HCT116 (cell line): ENCODE results near the gene ITPR1. TPM values are rescaled to one million over a fixed set of nuclear protein-coding genes. Genes with fewer than 3 reads are reported as not detected.

Source experiments
- ATAC-seq: fragments of 200-7000 bp; cut with Tn5 transposase; 2 replicates; pipeline ENCODE4 v1.9.1; 2020; ENCODE audit warnings: mild to moderate bottlenecking, moderate library complexity
- BruUV-seq: library from RNA; stranded (reverse); fragments of 400-500 nt; replicated peaks from 2 replicates; lab custom pipeline; 2021; lab: Mats Ljungman, UMichigan
- CTCF ChIA-PET: fragments of 300-600 bp; sonication (Branson Sonifier 250); formaldehyde crosslinking; loops from one replicate; lab custom pipeline; 2021; ENCODE audit warnings: antibody characterized with exemption; lab: Charles Lee
- POLR2A ChIA-PET: fragments of 300-600, 350-600 bp; sonication (Branson Sonifier 250); formaldehyde crosslinking; loops from one replicate; lab custom pipeline; 2021; ENCODE audit warnings: antibody characterized with exemption; lab: Charles Lee
- RAD21 ChIA-PET, 2 experiments: fragments of 300-600 bp; sonication (Branson Sonifier 250); formaldehyde crosslinking; loops; one replicate each; lab custom pipeline; 2023; ENCODE audit warnings: low total read pairs in 2 of 2; ENCODE audit not compliant: uncharacterized antibody in 2 of 2, unreplicated experiment in 2 of 2, low non-redundant PET in 1 of 2; lab: Charles Lee
- DNase-seq: peaks from one replicate; pipeline ENCODE4 v3.0.0-alpha.2; 2010; ENCODE audit warnings: low read depth, low spot score
- H2AFZ ChIP-seq: fragments of 200-600 bp; shearing (Covaris generic), sonication (generic); 2 replicates; pipeline ENCODE4 v1.6.1; 2017; ENCODE audit warnings: low read depth, mixed run types, mixed read lengths, antibody characterized with exemption, low read length; ENCODE audit not compliant: poor library complexity, severe bottlenecking
- H3K27ac ChIP-seq: 2 replicates; pipeline ENCODE4 v1.5.1; 2012; ENCODE audit warnings: low read depth, low read length
- H3K27me3 ChIP-seq: fragments of 200-600 bp; sonication (generic); 2 replicates; pipeline ENCODE4 v1.6.1; 2016; ENCODE audit warnings: mixed run types, low read length, mixed read lengths; ENCODE audit not compliant: insufficient read depth
- H3K36me3 ChIP-seq, 2 experiments: fragments of 200-500 bp in 1 of 2; fragments of 200-600 bp in 1 of 2; sonication (Bioruptor generic) in 1 of 2; sonication (generic) in 1 of 2; 2 replicates each; pipeline versions ENCODE4 v1.5.1 to v1.6.1; 2014 to 2016; ENCODE audit warnings: low read length in 2 of 2, inconsistent platforms in 1 of 2, mixed read lengths in 1 of 2, mixed run types in 1 of 2; ENCODE audit not compliant: insufficient read depth in 2 of 2, control insufficient read depth in 1 of 2
- H3K4me1 ChIP-seq, 2 experiments: fragments of 200-600 bp in 1 of 2; sonication (generic) in 1 of 2; 2 replicates each; pipeline versions ENCODE4 v1.5.1 to v1.6.1; 2012 to 2017; ENCODE audit warnings: low read length in 2 of 2, inconsistent platforms in 1 of 2, mild to moderate bottlenecking in 1 of 2, mixed read lengths in 1 of 2, mixed run types in 1 of 2, moderate library complexity in 1 of 2; ENCODE audit not compliant: insufficient read depth in 2 of 2, control insufficient read depth in 1 of 2
- H3K4me2 ChIP-seq: fragments of 200-600 bp; sonication (generic); 2 replicates; pipeline ENCODE4 v1.6.1; 2017; ENCODE audit warnings: mixed run types, low read length, mixed read lengths
- H3K4me3 ChIP-seq, 2 experiments: fragments of 200-600 bp in 1 of 2; sonication (generic) in 1 of 2; replicated peaks in 1 of 2; 2 replicates each; pipeline ENCODE4 v1.5.1; 2011 to 2016; ENCODE audit warnings: low read length in 2 of 2, control low read depth in 1 of 2, low read depth in 1 of 2, mild to moderate bottlenecking in 1 of 2, mixed read lengths in 1 of 2, mixed run types in 1 of 2
- H3K79me2 ChIP-seq: fragments of 200-600 bp; sonication (generic); 2 replicates; pipeline ENCODE4 v1.6.1; 2017; ENCODE audit warnings: mild to moderate bottlenecking, mixed run types, low read length, moderate library complexity, mixed read lengths; ENCODE audit not compliant: insufficient read depth
- H3K9ac ChIP-seq: fragments of 200-600 bp; sonication (generic); 2 replicates; pipeline ENCODE4 v1.6.1; 2016; ENCODE audit warnings: low read length, mixed read lengths
- H3K9me2 ChIP-seq: fragments of 200-600 bp; sonication (generic), shearing (Covaris generic); 2 replicates; pipeline ENCODE4 v1.6.1; 2017; ENCODE audit warnings: mixed run types, mild to moderate bottlenecking, moderate library complexity; ENCODE audit not compliant: insufficient read depth
- H3K9me3 ChIP-seq, 2 experiments: fragments of 200-500 bp in 1 of 2; fragments of 200-600 bp in 1 of 2; sonication (Bioruptor generic) in 1 of 2; sonication (generic) in 1 of 2; 2 replicates each; pipeline ENCODE4 v1.6.1; 2014 to 2017; ENCODE audit warnings: low read length in 2 of 2, mixed read lengths in 2 of 2, inconsistent platforms in 1 of 2, low read depth in 1 of 2, mild to moderate bottlenecking in 1 of 2, mixed run types in 1 of 2, moderate library complexity in 1 of 2; ENCODE audit not compliant: control insufficient read depth in 1 of 2, insufficient read depth in 1 of 2
- H4K20me1 ChIP-seq: fragments of 200-600 bp; sonication (generic), shearing (Covaris generic); 2 replicates; pipeline ENCODE4 v1.6.1; 2017; ENCODE audit warnings: mixed run types, mild to moderate bottlenecking, moderate library complexity; ENCODE audit not compliant: insufficient read depth
- CBX3 ChIP-seq: IDR thresholded peaks from 2 replicates; pipeline ENCODE4 v1.6.1; 2012; ENCODE audit warnings: low read depth
- CEBPB ChIP-seq: IDR thresholded peaks from 2 replicates; pipeline ENCODE4 v1.6.1; 2012; ENCODE audit warnings: low read depth
- EZH2phosphoT487 ChIP-seq: fragments of 200-600 bp; IDR thresholded peaks from 2 replicates; pipeline ENCODE4 v1.6.1; 2018; ENCODE audit warnings: antibody characterized with exemption, borderline replicate concordance
- FOSL1 ChIP-seq: IDR thresholded peaks from 2 replicates; pipeline ENCODE4 v1.6.1; 2012; ENCODE audit warnings: low read depth
- JUND ChIP-seq: IDR thresholded peaks from 2 replicates; pipeline ENCODE4 v1.6.1; 2012
- RAD21 ChIP-seq: IDR thresholded peaks from 2 replicates; pipeline ENCODE4 v1.6.1; 2012; ENCODE audit warnings: low read depth, mild to moderate bottlenecking
- SP1 ChIP-seq: IDR thresholded peaks from 2 replicates; pipeline ENCODE4 v1.6.1; 2012; ENCODE audit warnings: low read depth
- SRF ChIP-seq: IDR thresholded peaks from 2 replicates; pipeline ENCODE4 v1.6.1; 2012; ENCODE audit warnings: low read depth
- TCF7L2 ChIP-seq: IDR thresholded peaks from 2 replicates; pipeline ENCODE4 v1.7.0; 2011; ENCODE audit warnings: borderline replicate concordance, inconsistent platforms; ENCODE audit not compliant: insufficient read depth, insufficient read length; ENCODE audit errors: extremely low read depth
- ZFX ChIP-seq: fragments of 450-650 bp; IDR thresholded peaks from 2 replicates; pipeline ENCODE4 v1.6.1; 2017
- intact Hi-C: fragments of 100-400 bp; cut with micrococcal nuclease; formaldehyde crosslinking; loops from 2 replicates; pipeline ENCODE4 v1.10.0; 2022
- total RNA-seq: library from RNA; stranded (reverse); gene quantifications from one replicate; pipeline ENCODE4 v1.2.1, GENCODE V29; 2021; ENCODE audit not compliant: unreplicated experiment
- TF ChIP-seq, protein P1 (sequence below), 3 experiments: fragments of 200-600 bp in 1 of 3; sonication (generic) in 1 of 3; IDR thresholded peaks in 2 of 3; conservative IDR thresholded peaks in 1 of 3; 2 replicates each; pipeline ENCODE4 v1.5.1; 2012 to 2017; ENCODE audit warnings: low read depth in 2 of 3, low read length in 2 of 3, antibody characterized with exemption in 1 of 3, borderline replicate concordance in 1 of 3, control low read depth in 1 of 3, mild to moderate bottlenecking in 1 of 3, mixed read lengths in 1 of 3, mixed run types in 1 of 3, moderate library complexity in 1 of 3; ENCODE audit not compliant: insufficient read depth in 1 of 3
- TF ChIP-seq, protein P2 (sequence below): IDR thresholded peaks from 2 replicates; pipeline ENCODE4 v1.6.1; 2012; ENCODE audit warnings: low read depth
- TF ChIP-seq, protein P3 (sequence below): IDR thresholded peaks from 2 replicates; pipeline ENCODE4 v1.6.1; 2012
- TF ChIP-seq, protein P4 (sequence below): IDR thresholded peaks from 2 replicates; pipeline ENCODE4 v1.6.1; 2011; ENCODE audit warnings: mild to moderate bottlenecking, low read length, moderate library complexity; ENCODE audit not compliant: insufficient replicate concordance; ENCODE audit errors: extremely low read depth

Gene ITPR1
- total RNA-seq, 1 experiment from 2014 or later: 9.2 TPM

DNA sequence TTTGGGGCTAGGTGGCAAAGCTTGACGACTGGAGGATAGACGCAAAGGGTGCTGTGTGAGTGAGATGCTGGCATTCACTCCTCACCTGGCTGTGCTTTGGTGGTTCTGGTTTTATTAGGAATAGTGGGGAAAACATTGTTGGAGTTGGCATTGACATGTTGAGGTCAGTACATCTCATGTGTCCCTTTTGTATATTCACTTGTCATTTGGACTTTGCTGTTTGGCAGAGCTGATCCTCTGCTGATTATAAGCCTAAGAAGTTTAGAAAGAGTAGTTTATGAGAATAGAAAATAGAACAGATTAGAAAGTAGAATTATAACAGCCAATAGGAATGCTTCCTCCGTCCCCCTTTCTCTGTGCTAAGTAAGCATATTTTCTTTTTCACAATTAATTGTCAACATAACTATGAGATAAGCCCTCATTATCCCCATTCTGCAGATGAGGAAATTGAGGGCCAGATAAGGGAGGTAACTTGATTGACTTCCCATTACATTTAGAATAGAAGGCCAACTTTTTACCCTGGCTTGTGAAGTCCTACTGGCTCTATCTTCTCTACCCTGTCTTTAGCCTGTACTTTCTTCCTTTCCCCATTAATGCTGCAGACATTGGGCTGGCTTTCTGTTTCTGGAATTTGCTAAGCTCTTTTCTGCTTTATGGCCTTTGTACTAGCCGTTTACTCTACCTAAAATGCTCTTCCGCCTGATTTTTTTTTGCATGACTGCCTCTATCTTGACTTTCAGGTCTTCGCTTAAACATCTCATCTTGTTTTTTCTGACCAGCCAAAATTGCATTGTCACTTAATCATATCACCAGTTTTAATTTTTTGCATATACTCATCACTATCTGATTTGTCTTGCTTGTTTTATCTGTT is 12.8 kb downstream of the ITPR1 start:
- H3K79me2 ChIP-seq: no peaks in the 10 kb centered on the region
- no peaks in the 10 kb centered on the region for H3K27me3 ChIP-seq
- H2AFZ ChIP-seq: no peak overlapping the region
- H3K27ac ChIP-seq: no peak overlapping the region
- no peaks in the 10 kb centered on the region for H4K20me1 ChIP-seq
- ChIA-PET POLR2A (interaction anchor here (3.0 kb wide), 1 partner anchor 12 kb away, joined by 13 read pairs; the partner anchor contains the start of gene ITPR1), CTCF (no interaction called here), RAD21 (no interaction called here)
- DNase-seq: no peak
- H3K4me2 ChIP-seq: no peak overlapping the region
- TF ChIP-seq, protein P1, sequence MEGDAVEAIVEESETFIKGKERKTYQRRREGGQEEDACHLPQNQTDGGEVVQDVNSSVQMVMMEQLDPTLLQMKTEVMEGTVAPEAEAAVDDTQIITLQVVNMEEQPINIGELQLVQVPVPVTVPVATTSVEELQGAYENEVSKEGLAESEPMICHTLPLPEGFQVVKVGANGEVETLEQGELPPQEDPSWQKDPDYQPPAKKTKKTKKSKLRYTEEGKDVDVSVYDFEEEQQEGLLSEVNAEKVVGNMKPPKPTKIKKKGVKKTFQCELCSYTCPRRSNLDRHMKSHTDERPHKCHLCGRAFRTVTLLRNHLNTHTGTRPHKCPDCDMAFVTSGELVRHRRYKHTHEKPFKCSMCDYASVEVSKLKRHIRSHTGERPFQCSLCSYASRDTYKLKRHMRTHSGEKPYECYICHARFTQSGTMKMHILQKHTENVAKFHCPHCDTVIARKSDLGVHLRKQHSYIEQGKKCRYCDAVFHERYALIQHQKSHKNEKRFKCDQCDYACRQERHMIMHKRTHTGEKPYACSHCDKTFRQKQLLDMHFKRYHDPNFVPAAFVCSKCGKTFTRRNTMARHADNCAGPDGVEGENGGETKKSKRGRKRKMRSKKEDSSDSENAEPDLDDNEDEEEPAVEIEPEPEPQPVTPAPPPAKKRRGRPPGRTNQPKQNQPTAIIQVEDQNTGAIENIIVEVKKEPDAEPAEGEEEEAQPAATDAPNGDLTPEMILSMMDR (IDR thresholded peaks at IDR 0.05 in 2 of 3, conservative IDR thresholded peaks at IDR 0.05 in 1 of 3; ENCODE audit: borderline replicate concordance in 1 of 3, insufficient read depth in 1 of 3, low read depth in 2 of 3, low read length in 2 of 3): no peak
- TF ChIP-seq, protein P2, sequence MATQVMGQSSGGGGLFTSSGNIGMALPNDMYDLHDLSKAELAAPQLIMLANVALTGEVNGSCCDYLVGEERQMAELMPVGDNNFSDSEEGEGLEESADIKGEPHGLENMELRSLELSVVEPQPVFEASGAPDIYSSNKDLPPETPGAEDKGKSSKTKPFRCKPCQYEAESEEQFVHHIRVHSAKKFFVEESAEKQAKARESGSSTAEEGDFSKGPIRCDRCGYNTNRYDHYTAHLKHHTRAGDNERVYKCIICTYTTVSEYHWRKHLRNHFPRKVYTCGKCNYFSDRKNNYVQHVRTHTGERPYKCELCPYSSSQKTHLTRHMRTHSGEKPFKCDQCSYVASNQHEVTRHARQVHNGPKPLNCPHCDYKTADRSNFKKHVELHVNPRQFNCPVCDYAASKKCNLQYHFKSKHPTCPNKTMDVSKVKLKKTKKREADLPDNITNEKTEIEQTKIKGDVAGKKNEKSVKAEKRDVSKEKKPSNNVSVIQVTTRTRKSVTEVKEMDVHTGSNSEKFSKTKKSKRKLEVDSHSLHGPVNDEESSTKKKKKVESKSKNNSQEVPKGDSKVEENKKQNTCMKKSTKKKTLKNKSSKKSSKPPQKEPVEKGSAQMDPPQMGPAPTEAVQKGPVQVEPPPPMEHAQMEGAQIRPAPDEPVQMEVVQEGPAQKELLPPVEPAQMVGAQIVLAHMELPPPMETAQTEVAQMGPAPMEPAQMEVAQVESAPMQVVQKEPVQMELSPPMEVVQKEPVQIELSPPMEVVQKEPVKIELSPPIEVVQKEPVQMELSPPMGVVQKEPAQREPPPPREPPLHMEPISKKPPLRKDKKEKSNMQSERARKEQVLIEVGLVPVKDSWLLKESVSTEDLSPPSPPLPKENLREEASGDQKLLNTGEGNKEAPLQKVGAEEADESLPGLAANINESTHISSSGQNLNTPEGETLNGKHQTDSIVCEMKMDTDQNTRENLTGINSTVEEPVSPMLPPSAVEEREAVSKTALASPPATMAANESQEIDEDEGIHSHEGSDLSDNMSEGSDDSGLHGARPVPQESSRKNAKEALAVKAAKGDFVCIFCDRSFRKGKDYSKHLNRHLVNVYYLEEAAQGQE: no peak
- TF ChIP-seq CEBPB (no peak), JUND (no peak), SRF (no peak), TCF7L2 (no peak), CBX3 (no peak), ZFX (no peak), EZH2phosphoT487 (no peak), RAD21 (no peak), SP1 (no peak), FOSL1 (no peak)
- TF ChIP-seq, protein P3, sequence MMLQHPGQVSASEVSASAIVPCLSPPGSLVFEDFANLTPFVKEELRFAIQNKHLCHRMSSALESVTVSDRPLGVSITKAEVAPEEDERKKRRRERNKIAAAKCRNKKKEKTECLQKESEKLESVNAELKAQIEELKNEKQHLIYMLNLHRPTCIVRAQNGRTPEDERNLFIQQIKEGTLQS: no peak
- TF ChIP-seq, protein P4, sequence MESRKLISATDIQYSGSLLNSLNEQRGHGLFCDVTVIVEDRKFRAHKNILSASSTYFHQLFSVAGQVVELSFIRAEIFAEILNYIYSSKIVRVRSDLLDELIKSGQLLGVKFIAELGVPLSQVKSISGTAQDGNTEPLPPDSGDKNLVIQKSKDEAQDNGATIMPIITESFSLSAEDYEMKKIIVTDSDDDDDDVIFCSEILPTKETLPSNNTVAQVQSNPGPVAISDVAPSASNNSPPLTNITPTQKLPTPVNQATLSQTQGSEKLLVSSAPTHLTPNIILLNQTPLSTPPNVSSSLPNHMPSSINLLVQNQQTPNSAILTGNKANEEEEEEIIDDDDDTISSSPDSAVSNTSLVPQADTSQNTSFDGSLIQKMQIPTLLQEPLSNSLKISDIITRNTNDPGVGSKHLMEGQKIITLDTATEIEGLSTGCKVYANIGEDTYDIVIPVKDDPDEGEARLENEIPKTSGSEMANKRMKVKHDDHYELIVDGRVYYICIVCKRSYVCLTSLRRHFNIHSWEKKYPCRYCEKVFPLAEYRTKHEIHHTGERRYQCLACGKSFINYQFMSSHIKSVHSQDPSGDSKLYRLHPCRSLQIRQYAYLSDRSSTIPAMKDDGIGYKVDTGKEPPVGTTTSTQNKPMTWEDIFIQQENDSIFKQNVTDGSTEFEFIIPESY: no peak
- no TSS peak for BruUV-seq
- H3K4me3 ChIP-seq: no peak overlapping the region
- no peaks in the 10 kb centered on the region for H3K9me3 ChIP-seq
- ATAC-seq: no peak
- intact Hi-C loops: no loop called here
- H3K36me3 ChIP-seq: no peaks in the 10 kb centered on the region
- H3K4me1 ChIP-seq: no peaks in the 10 kb centered on the region
- H3K9me2 ChIP-seq: no peaks in the 10 kb centered on the region
- no peak overlapping the region for H3K9ac ChIP-seq
